Measurements from ENCODE around the gene DISP3.

The DISP3 gene

GRCh38 chr1:11525516-11525915 is 46.6 kb downstream of the DISP3 start:
- TF ChIP-seq CTCF (conservative IDR thresholded peaks at IDR 0.05; ENCODE audit: low read depth), result no peak
- DNase-seq (ENCODE audit: low spot score), result no peak
- H3K27ac ChIP-seq, result no peak overlapping the region
- CTCF ChIA-PET, result no interaction called here
- POLR2A ChIA-PET (ENCODE audit: low non-redundant PET), result no interaction called here

- DNase-seq (ENCODE audit: low spot score), result no peak
- ChIA-PET POLR2A (ENCODE audit: low non-redundant PET) (no interaction called here), CTCF (no interaction called here)
- H3K27ac ChIP-seq, result no peak overlapping the region
- no peak for TF ChIP-seq CTCF (conservative IDR thresholded peaks at IDR 0.05; ENCODE audit: low read depth)
These were observed 47.3 kb downstream of the DISP3 start for GRCh38 chr1:11526071-11526895.

GRCh38 chr1:11527541-11528452 is 48.8 kb downstream of the DISP3 start:
- DNase-seq (ENCODE audit: low spot score), result no peak
- H3K27ac ChIP-seq, result no peak overlapping the region
- POLR2A ChIA-PET (ENCODE audit: low non-redundant PET), result no interaction called here
- no peak for TF ChIP-seq CTCF (conservative IDR thresholded peaks at IDR 0.05; ENCODE audit: low read depth)
- CTCF ChIA-PET, result no interaction called here

GRCh38 chr1:11528611-11529261 is 49.8 kb downstream of the DISP3 start:
- no peak for TF ChIP-seq CTCF (conservative IDR thresholded peaks at IDR 0.05; ENCODE audit: low read depth)
- DNase-seq (ENCODE audit: low spot score), result no peak
- no peak overlapping the region for H3K27ac ChIP-seq
- CTCF ChIA-PET, result no interaction called here
- POLR2A ChIA-PET (ENCODE audit: low non-redundant PET), result interaction anchor here (0.6 kb wide), 1 partner anchor 707 kb away, joined by 3 read pairs; no protein-coding TSS in a partner anchor

GRCh38 chr1:11529330-11529729 is 50.4 kb downstream of the DISP3 start:
- TF ChIP-seq CTCF (conservative IDR thresholded peaks at IDR 0.05; ENCODE audit: low read depth), result no peak
- DNase-seq (ENCODE audit: low spot score), result no peak
- POLR2A ChIA-PET (ENCODE audit: low non-redundant PET), result no interaction called here
- CTCF ChIA-PET, result no interaction called here
- no peak overlapping the region for H3K27ac ChIP-seq
